Transverse colon (tissue), 4 donors: ENCODE measurements around the gene ITGB5.

Experiments used
- CTCF ChIP-seq, 5 experiments: fragments of 200-600 bp in 3 of 5; fragments of 450-650 bp in 2 of 5; sonication (generic) in 3 of 5; IDR thresholded peaks; 1 replicate in 2 of 5; 2 replicates in 3 of 5; pipeline ENCODE4 v1.5.1; 2016 to 2017; ENCODE audit warnings: antibody characterized with exemption in 5 of 5, inconsistent platforms in 3 of 5, mild to moderate bottlenecking in 2 of 5, moderate library complexity in 1 of 5
- EP300 ChIP-seq: sonication (generic); formaldehyde crosslinking; IDR thresholded peaks from one replicate; pipeline ENCODE4 v1.6.1; 2017; ENCODE audit warnings: antibody characterized with exemption, low read depth
- POLR2A ChIP-seq: fragments of 450-650 bp; IDR thresholded peaks from one replicate; pipeline ENCODE4 v1.6.1; 2016; ENCODE audit warnings: antibody characterized with exemption, mild to moderate bottlenecking, moderate library complexity
- POLR2AphosphoS5 ChIP-seq, 3 donors: sonication (generic); formaldehyde crosslinking; IDR thresholded peaks; one replicate each; pipeline ENCODE4 v1.6.1; 2016; ENCODE audit warnings: antibody characterized with exemption in 3 of 3

GRCh38 chr3:124935264-124935663 is 48.1 kb upstream of the ITGB5 start:
- TF ChIP-seq CTCF (IDR thresholded peaks at IDR 0.05) (no peak), POLR2A (no peak), POLR2AphosphoS5 (IDR thresholded peaks at IDR 0.05) (no peak), EP300 (no peak)
